ENCODE data around the gene SGCD.

Gene SGCD

DNA sequence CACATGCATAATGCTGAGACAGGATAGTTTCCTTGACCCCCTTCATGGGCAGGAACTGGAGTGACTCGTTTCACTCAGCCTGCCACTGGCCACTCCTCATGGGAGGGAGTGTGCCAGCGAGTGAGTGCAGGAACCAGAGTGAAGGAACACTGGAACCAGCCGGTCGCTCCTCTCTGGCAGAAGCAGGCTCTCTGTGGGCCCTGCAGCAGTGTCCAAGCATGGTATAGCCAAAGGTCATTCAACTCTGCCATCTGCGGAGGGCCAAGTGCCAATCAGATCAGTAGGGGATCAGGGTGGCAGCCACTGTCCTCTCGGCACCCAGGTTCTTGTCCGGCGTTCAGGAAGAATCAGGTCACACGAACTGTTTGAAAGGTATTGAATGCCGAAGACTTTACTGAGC is 353.9 kb downstream of the SGCD start:
- Histone ChIP-seq H3K27me3 (ENCODE audit: insufficient read depth, low read depth, severe bottlenecking) (no peaks in the 10 kb centered on the region), H3K4me3 (ENCODE audit: low read depth, low read length) (no peak overlapping the region), H3K9me3 (ENCODE audit: severe bottlenecking) (no peaks in the 10 kb centered on the region), H3K27ac (no peak overlapping the region), H3K36me3 (no peaks in the 10 kb centered on the region)
- DNase-seq: no peak
- TF ChIP-seq, protein P1, sequence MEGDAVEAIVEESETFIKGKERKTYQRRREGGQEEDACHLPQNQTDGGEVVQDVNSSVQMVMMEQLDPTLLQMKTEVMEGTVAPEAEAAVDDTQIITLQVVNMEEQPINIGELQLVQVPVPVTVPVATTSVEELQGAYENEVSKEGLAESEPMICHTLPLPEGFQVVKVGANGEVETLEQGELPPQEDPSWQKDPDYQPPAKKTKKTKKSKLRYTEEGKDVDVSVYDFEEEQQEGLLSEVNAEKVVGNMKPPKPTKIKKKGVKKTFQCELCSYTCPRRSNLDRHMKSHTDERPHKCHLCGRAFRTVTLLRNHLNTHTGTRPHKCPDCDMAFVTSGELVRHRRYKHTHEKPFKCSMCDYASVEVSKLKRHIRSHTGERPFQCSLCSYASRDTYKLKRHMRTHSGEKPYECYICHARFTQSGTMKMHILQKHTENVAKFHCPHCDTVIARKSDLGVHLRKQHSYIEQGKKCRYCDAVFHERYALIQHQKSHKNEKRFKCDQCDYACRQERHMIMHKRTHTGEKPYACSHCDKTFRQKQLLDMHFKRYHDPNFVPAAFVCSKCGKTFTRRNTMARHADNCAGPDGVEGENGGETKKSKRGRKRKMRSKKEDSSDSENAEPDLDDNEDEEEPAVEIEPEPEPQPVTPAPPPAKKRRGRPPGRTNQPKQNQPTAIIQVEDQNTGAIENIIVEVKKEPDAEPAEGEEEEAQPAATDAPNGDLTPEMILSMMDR (IDR thresholded peaks at IDR 0.05; ENCODE audit: low read depth, low read length): no peak

DNA sequence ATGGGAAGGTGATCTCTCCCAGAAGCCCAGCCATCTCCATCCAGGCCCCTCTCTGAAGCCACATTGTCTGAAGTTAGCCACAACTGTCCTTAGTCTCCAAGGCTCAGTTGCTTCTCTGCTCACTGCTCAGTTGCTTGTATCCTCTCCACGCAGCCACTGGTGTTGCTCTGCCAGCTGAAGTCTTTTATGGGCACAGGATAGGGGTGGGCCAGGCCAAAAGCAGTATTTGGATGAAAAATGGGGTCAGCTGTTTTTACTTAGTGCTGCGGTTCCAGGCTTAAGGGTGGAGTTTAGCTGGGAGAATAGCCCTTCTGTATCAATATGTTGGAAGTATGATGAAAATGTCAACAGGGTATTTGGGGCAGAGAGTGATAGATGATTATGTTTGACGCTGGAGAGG is 354.3 kb downstream of the SGCD start:
- Histone ChIP-seq H3K9me3 (ENCODE audit: severe bottlenecking) (no peaks in the 10 kb centered on the region), H3K27me3 (ENCODE audit: insufficient read depth, low read depth, severe bottlenecking) (no peaks in the 10 kb centered on the region), H3K27ac (no peak overlapping the region), H3K36me3 (no peaks in the 10 kb centered on the region), H3K4me3 (ENCODE audit: low read depth, low read length) (no peak overlapping the region)
- TF ChIP-seq, protein P1 (IDR thresholded peaks at IDR 0.05; ENCODE audit: low read depth, low read length): no peak
- no peak for DNase-seq

DNA sequence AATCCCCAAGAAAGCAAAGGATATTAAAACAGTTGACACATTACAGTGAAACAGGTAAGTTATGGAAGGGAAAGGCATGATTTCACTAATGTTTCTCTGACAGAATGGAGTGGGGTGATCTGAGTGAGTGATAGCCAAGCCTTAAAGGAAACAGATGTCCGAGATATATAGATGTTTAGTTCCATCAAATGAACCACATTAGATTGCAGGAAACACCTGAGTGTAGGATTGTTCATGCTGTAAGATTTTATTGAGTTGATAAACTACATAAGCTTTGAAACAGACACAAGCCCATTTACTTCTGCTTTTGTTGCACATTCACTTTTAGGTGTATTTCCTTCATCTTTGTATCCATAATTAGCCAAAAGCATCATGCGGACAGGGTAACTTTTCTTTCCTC is 356.0 kb downstream of the SGCD start:
- Histone ChIP-seq H3K4me3 (ENCODE audit: low read depth, low read length) (no peak overlapping the region), H3K9me3 (ENCODE audit: severe bottlenecking) (no peaks in the 10 kb centered on the region)
- TF ChIP-seq, protein P1 (IDR thresholded peaks at IDR 0.05; ENCODE audit: low read depth, low read length): no peak

DNA sequence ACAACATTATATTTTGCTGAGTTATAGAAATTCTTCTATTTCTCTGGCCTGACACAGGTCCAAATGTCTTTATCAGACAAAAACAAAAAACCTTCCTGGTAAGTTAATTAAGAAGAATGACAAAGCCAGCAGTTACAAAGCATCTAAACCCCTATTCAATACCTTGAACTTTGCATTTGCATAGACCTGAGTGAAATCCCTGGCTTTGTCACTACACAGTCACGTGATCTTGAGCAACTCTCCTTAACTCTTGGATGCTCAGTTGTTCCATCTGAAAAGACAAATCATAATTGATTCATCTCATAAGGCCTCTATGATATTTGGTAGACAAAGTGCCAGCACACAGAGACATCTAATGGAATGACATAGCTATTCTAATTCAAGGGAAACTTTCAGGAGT is 356.5 kb downstream of the SGCD start:
- Histone ChIP-seq H3K27ac (no peak overlapping the region), H3K36me3 (no peaks in the 10 kb centered on the region), H3K9me3 (ENCODE audit: severe bottlenecking) (no peaks in the 10 kb centered on the region), H3K27me3 (ENCODE audit: insufficient read depth, low read depth, severe bottlenecking) (no peaks in the 10 kb centered on the region), H3K4me3 (ENCODE audit: low read depth, low read length) (no peak overlapping the region)
- DNase-seq: no peak
- TF ChIP-seq, protein P1 (IDR thresholded peaks at IDR 0.05; ENCODE audit: low read depth, low read length): no peak

More for the DNA sequence above, 356.0 kb downstream of the SGCD start:
- Histone ChIP-seq H3K36me3 (no peaks in the 10 kb centered on the region), H3K27ac (no peak overlapping the region), H3K27me3 (ENCODE audit: insufficient read depth, low read depth, severe bottlenecking) (no peaks in the 10 kb centered on the region)
- DNase-seq: no peak

DNA sequence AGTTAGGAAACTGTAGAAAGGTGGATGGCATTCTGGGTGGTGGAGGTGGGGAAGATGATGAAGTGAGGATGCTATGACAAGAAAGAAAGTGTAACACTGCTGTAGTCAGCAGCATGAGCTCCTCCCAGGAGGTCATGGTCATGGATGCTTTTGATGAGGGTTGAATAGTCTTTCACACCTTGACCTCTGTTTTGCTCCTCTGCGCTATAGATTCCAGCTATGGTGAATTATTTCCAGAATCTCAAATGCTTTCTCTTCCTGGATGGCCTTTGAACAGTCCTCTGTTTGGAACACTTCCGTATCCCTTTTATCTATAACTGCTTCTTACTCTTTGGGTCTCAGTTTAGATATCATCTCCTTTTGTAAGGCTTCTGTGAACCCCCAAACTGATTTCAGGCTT is 357.3 kb downstream of the SGCD start:
- Histone ChIP-seq H3K27me3 (ENCODE audit: insufficient read depth, low read depth, severe bottlenecking) (no peaks in the 10 kb centered on the region), H3K9me3 (ENCODE audit: severe bottlenecking) (no peaks in the 10 kb centered on the region), H3K4me3 (ENCODE audit: low read depth, low read length) (no peak overlapping the region), H3K27ac (no peak overlapping the region), H3K36me3 (no peaks in the 10 kb centered on the region)
- TF ChIP-seq, protein P1 (IDR thresholded peaks at IDR 0.05; ENCODE audit: low read depth, low read length): no peak
- no peak for DNase-seq

DNA sequence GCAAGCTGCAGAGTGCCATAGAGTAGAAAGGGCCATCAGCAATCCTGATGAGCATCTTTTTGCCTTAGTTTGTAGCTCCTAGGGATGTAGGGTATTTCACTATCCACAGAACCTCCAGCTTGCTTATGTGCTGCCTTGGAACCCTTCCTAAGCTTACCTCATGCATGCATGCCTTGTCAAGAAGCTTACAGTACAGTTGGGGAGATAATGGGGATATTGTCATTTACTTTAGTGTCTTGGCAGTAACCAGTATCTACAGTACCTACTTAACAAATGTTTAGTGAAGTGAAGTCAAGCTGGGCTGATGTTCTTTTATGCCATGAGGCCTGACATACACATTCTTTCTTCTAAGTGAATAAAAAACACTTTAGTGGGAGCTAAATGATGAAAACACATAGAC is 358.5 kb downstream of the SGCD start:
- Histone ChIP-seq H3K4me3 (ENCODE audit: low read depth, low read length) (no peak overlapping the region), H3K27me3 (ENCODE audit: insufficient read depth, low read depth, severe bottlenecking) (no peaks in the 10 kb centered on the region), H3K27ac (no peak overlapping the region), H3K36me3 (no peaks in the 10 kb centered on the region), H3K9me3 (ENCODE audit: severe bottlenecking) (no peaks in the 10 kb centered on the region)
- TF ChIP-seq, protein P1 (IDR thresholded peaks at IDR 0.05; ENCODE audit: low read depth, low read length): no peak
- DNase-seq: no peak

All from WERI-Rb-1 (cell line).